ENCODE measurements around the gene GPRIN3. TPM values are rescaled to one million over a fixed set of nuclear protein-coding genes. Genes with fewer than 3 reads are reported as not detected.

Gene GPRIN3
- total RNA-seq, 1 donor from 2014 or later = 2.6 TPM

GRCh38 chr4:89337681-89338080 is 30.1 kb upstream of the GPRIN3 start:
- H3K27me3 Mint-ChIP-seq (ENCODE audit: low read depth, unreplicated experiment) = no peaks in the 10 kb centered on the region
- peaks cover 3% of the 10 kb centered on the region for H3K9me3 Mint-ChIP-seq (ENCODE audit: unreplicated experiment)
- no peak overlapping the region for H3K4me2 ChIP-seq (ENCODE audit: low read length)

GRCh38 chr4:89336818-89337420 is 29.3 kb upstream of the GPRIN3 start:
- Mint-ChIP-seq H3K27me3 (ENCODE audit: low read depth, unreplicated experiment) (no peaks in the 10 kb centered on the region), H3K9me3 (ENCODE audit: unreplicated experiment) (peaks cover 3% of the 10 kb centered on the region), H3K36me3 (ENCODE audit: low read depth, unreplicated experiment) (no peaks in the 10 kb centered on the region), H3K27ac (ENCODE audit: unreplicated experiment) (no peak overlapping the region), H3K4me1 (ENCODE audit: low read depth, unreplicated experiment) (no peaks in the 10 kb centered on the region), H3K4me3 (ENCODE audit: unreplicated experiment) (no peak overlapping the region)
- no peaks in the 10 kb centered on the region for H3K79me2 ChIP-seq (ENCODE audit: insufficient read depth, low read length)
- no peak overlapping the region for H2AFZ ChIP-seq (ENCODE audit: low read depth, low read length)
- no peak overlapping the region for H3K9ac ChIP-seq (ENCODE audit: low read length)
- no peak overlapping the region for H3K4me2 ChIP-seq (ENCODE audit: low read length)
- H4K20me1 ChIP-seq (ENCODE audit: insufficient read depth, low read length) = no peaks in the 10 kb centered on the region
- DNase-seq (ENCODE audit: low read depth) (no peak), FAIRE-seq (no peak)
- H3K4me1 ChIP-seq (ENCODE audit: insufficient read depth, low read length) = no peaks in the 10 kb centered on the region
- H3K27ac ChIP-seq (ENCODE audit: low read depth, low read length) = no peak overlapping the region
- H3K4me3 ChIP-seq (ENCODE audit: insufficient read depth, low read depth, low read length) = no peak overlapping the region
- no peak for TF ChIP-seq CTCF (IDR thresholded peaks at IDR 0.05; ENCODE audit: insufficient read depth, low read depth, low read length)
- TF ChIP-seq EZH2 (IDR thresholded peaks at IDR 0.05; ENCODE audit: insufficient read depth, low read length) = no peak
- no peaks in the 10 kb centered on the region for H3K36me3 ChIP-seq (ENCODE audit: insufficient read depth, low read length)
- H3K27me3 ChIP-seq (ENCODE audit: insufficient read depth, low read length) = no peaks in the 10 kb centered on the region
- H3K9me3 ChIP-seq (ENCODE audit: insufficient read depth, low read depth, low read length) = no peaks in the 10 kb centered on the region

More at GRCh38 chr4:89337681-89338080, 30.1 kb upstream of the GPRIN3 start:
- Histone ChIP-seq H3K27ac (ENCODE audit: low read depth, low read length) (no peak overlapping the region), H3K4me3 (ENCODE audit: insufficient read depth, low read depth, low read length) (no peak overlapping the region), H4K20me1 (ENCODE audit: insufficient read depth, low read length) (no peaks in the 10 kb centered on the region), H3K4me1 (ENCODE audit: insufficient read depth, low read length) (no peaks in the 10 kb centered on the region), H3K9me3 (ENCODE audit: insufficient read depth, low read depth, low read length) (no peaks in the 10 kb centered on the region), H3K27me3 (ENCODE audit: insufficient read depth, low read length) (no peaks in the 10 kb centered on the region), H3K9ac (ENCODE audit: low read length) (no peak overlapping the region), H2AFZ (ENCODE audit: low read depth, low read length) (no peak overlapping the region), H3K79me2 (ENCODE audit: insufficient read depth, low read length) (no peaks in the 10 kb centered on the region), H3K36me3 (ENCODE audit: insufficient read depth, low read length) (no peaks in the 10 kb centered on the region)
- no peak for DNase-seq (ENCODE audit: low read depth)
- no peak for FAIRE-seq
- H3K4me1 Mint-ChIP-seq (ENCODE audit: low read depth, unreplicated experiment) = no peaks in the 10 kb centered on the region
- H3K27ac Mint-ChIP-seq (ENCODE audit: unreplicated experiment) = no peak overlapping the region
- H3K36me3 Mint-ChIP-seq (ENCODE audit: low read depth, unreplicated experiment) = no peaks in the 10 kb centered on the region
- H3K4me3 Mint-ChIP-seq (ENCODE audit: unreplicated experiment) = no peak overlapping the region
- TF ChIP-seq CTCF (IDR thresholded peaks at IDR 0.05; ENCODE audit: insufficient read depth, low read depth, low read length) (no peak), EZH2 (IDR thresholded peaks at IDR 0.05; ENCODE audit: insufficient read depth, low read length) (no peak)

GRCh38 chr4:89334830-89335229 is 27.2 kb upstream of the GPRIN3 start:
- Histone ChIP-seq H3K4me2 (ENCODE audit: low read length) (no peak overlapping the region), H3K9me3 (ENCODE audit: insufficient read depth, low read depth, low read length) (no peaks in the 10 kb centered on the region), H3K27me3 (ENCODE audit: insufficient read depth, low read length) (no peaks in the 10 kb centered on the region), H3K4me3 (ENCODE audit: insufficient read depth, low read depth, low read length) (no peak overlapping the region), H2AFZ (ENCODE audit: low read depth, low read length) (no peak overlapping the region), H4K20me1 (ENCODE audit: insufficient read depth, low read length) (no peaks in the 10 kb centered on the region), H3K79me2 (ENCODE audit: insufficient read depth, low read length) (no peaks in the 10 kb centered on the region), H3K36me3 (ENCODE audit: insufficient read depth, low read length) (no peaks in the 10 kb centered on the region), H3K9ac (ENCODE audit: low read length) (no peak overlapping the region), H3K27ac (ENCODE audit: low read depth, low read length) (no peak overlapping the region), H3K4me1 (ENCODE audit: insufficient read depth, low read length) (no peaks in the 10 kb centered on the region)
- Mint-ChIP-seq H3K36me3 (ENCODE audit: low read depth, unreplicated experiment) (no peaks in the 10 kb centered on the region), H3K27ac (ENCODE audit: unreplicated experiment) (no peak overlapping the region), H3K9me3 (ENCODE audit: unreplicated experiment) (peaks cover 3% of the 10 kb centered on the region), H3K4me1 (ENCODE audit: low read depth, unreplicated experiment) (no peaks in the 10 kb centered on the region), H3K4me3 (ENCODE audit: unreplicated experiment) (no peak overlapping the region), H3K27me3 (ENCODE audit: low read depth, unreplicated experiment) (no peaks in the 10 kb centered on the region)
- no peak for TF ChIP-seq CTCF (IDR thresholded peaks at IDR 0.05; ENCODE audit: insufficient read depth, low read depth, low read length)
- TF ChIP-seq EZH2 (IDR thresholded peaks at IDR 0.05; ENCODE audit: insufficient read depth, low read length) = no peak
- no peak for FAIRE-seq
- no peak for DNase-seq (ENCODE audit: low read depth)

Measured in astrocyte (in vitro differentiated cells and primary cell).